Measurements from ENCODE around the gene SYT1.

- TF ChIP-seq POLR2A (IDR thresholded peaks at IDR 0.05; ENCODE audit: low read depth, low read length) (no peak), TAF1 (IDR thresholded peaks at IDR 0.05; ENCODE audit: borderline replicate concordance, low read depth, low read length) (no peak), POLR2AphosphoS5 (IDR thresholded peaks at IDR 0.05; ENCODE audit: low read depth, low read length) (no peak)
Observed at GRCh38 chr12:79358716-79359300, 494.2 kb downstream of the SYT1 start.

Measured in GM12892 (cell line).